Tibial nerve (tissue), 4 donors: Measurements from ENCODE around the gene NPDC1.

Experiments used
- EP300 ChIP-seq, 2 donors: sonication (generic); formaldehyde crosslinking; IDR thresholded peaks; one replicate each; pipeline ENCODE4 v1.6.1; 2017; ENCODE audit warnings: antibody characterized with exemption in 2 of 2, mild to moderate bottlenecking in 1 of 2
- POLR2A ChIP-seq, 2 donors: fragments of 450-650 bp; IDR thresholded peaks; one replicate each; pipeline ENCODE4 v1.6.1; 2017; ENCODE audit warnings: antibody characterized with exemption in 2 of 2, mild to moderate bottlenecking in 2 of 2, moderate library complexity in 2 of 2
- TF ChIP-seq, protein P1 (sequence below), 5 experiments: fragments of 200-600 bp in 3 of 5; fragments of 450-650 bp in 2 of 5; sonication (generic) in 3 of 5; IDR thresholded peaks; one replicate each; pipeline ENCODE4 v1.5.1; 2016 to 2019; ENCODE audit warnings: antibody characterized with exemption in 5 of 5, mild to moderate bottlenecking in 3 of 5, moderate library complexity in 2 of 5

- TF ChIP-seq, protein P1, sequence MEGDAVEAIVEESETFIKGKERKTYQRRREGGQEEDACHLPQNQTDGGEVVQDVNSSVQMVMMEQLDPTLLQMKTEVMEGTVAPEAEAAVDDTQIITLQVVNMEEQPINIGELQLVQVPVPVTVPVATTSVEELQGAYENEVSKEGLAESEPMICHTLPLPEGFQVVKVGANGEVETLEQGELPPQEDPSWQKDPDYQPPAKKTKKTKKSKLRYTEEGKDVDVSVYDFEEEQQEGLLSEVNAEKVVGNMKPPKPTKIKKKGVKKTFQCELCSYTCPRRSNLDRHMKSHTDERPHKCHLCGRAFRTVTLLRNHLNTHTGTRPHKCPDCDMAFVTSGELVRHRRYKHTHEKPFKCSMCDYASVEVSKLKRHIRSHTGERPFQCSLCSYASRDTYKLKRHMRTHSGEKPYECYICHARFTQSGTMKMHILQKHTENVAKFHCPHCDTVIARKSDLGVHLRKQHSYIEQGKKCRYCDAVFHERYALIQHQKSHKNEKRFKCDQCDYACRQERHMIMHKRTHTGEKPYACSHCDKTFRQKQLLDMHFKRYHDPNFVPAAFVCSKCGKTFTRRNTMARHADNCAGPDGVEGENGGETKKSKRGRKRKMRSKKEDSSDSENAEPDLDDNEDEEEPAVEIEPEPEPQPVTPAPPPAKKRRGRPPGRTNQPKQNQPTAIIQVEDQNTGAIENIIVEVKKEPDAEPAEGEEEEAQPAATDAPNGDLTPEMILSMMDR (IDR thresholded peaks at IDR 0.05): no peak
- no peak for TF ChIP-seq POLR2A (IDR thresholded peaks at IDR 0.05)
- no peak for TF ChIP-seq EP300 (IDR thresholded peaks at IDR 0.05)
Observed at GRCh38 chr9:137019891-137020683, 25.9 kb downstream of the NPDC1 start.
